GM19438 (cell line): ENCODE data around the gene HOXA9.

Source experiments
- ATAC-seq: cut with Tn5 transposase; IDR thresholded peaks from one replicate; pipeline ENCODE4 v1.9.1; 2021; ENCODE audit warnings: low read depth; ENCODE audit not compliant: unreplicated experiment

The HOXA9 gene

GRCh38 chr7:27155816-27156507, 9.4 kb downstream of the HOXA9 start:
- no peak for ATAC-seq

GRCh38 chr7:27154901-27155815, 10.2 kb downstream of the HOXA9 start:
- no peak for ATAC-seq

GRCh38 chr7:27154369-27154768, 11.0 kb downstream of the HOXA9 start:
- no peak for ATAC-seq

GRCh38 chr7:27153526-27153925, 11.8 kb downstream of the HOXA9 start:
- no peak for ATAC-seq

GRCh38 chr7:27152816-27153442, 12.4 kb downstream of the HOXA9 start:
- ATAC-seq: no peak

GRCh38 chr7:27151931-27152815, 13.2 kb downstream of the HOXA9 start, which contains the start of gene HOXA3:
HOXA3 (minus strand) TSS chr7:27152583; CDS start chr7:27110640, 41,943 bp downstream.
- ATAC-seq: no peak

- no peak for ATAC-seq
Observed at GRCh38 chr7:27151341-27151930, 13.9 kb downstream of the HOXA9 start.

GRCh38 chr7:27150568-27151340, 14.6 kb downstream of the HOXA9 start:
- peak; percentile 68 for ATAC-seq

- no peak for ATAC-seq
Observed at GRCh38 chr7:27149842-27150567, 15.3 kb downstream of the HOXA9 start.

GRCh38 chr7:27148756-27149641, 16.3 kb downstream of the HOXA9 start:
- no peak for ATAC-seq

- ATAC-seq: no peak
Observed at GRCh38 chr7:27148031-27148755, 17.1 kb downstream of the HOXA9 start.

- ATAC-seq: no peak
Observed at GRCh38 chr7:27147199-27148030, 17.9 kb downstream of the HOXA9 start, which contains the start of gene HOXA6. HOXA6 (minus strand) TSS chr7:27147774; CDS start chr7:27147749, 25 bp downstream.

GRCh38 chr7:27146491-27147198, 18.7 kb downstream of the HOXA9 start:
- ATAC-seq: no peak

GRCh38 chr7:27145914-27146412, 19.4 kb downstream of the HOXA9 start:
- no peak for ATAC-seq
